MV-4-11 (cell line): ENCODE results near the gene GNB1L.
"Not testable (repeated sequence)": the region's sequence is repeated elsewhere in the genome, so short reads cannot be mapped to it uniquely, and the experiment has no call there.

Source experiments
- DNase-seq: peaks from one replicate; lab custom pipeline; 2025; lab: John Stamatoyannopoulos, UW

Gene GNB1L

GRCh38 chr22:19795617-19796008 lies 59.1 kb downstream of the GNB1L start:
- DNase-seq, result no peak

DNA sequence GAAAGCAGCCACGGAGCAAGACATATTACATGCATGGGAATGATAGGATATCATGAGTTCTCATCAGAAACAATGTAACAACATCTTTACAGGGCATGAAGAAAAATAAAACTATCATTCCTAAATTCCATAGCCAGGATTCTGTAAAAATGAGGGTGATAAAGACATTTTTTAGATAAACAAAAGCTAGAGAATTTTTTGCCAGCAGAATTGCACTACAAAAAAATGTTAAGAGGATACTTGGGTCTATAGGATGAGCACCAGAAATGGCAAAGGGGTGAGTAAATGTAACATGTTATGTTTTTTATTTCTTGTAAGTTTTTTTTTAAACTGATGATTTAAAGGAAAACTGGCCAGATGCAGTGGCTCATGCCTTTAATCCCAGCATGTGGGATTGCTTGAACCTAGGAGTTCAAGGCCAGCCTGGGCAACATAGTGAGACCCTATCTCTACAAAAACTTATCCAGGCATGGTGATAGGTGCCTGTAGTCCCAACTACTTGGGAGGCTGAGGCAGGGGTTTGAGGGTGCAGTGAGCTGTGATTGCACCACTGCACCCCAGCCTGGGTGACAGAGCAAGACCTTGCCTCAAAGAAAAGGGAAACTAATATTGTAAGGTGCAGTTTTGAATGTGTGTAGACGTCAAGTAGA lies 60.9 kb downstream of the GNB1L start:
- DNase-seq, result no peak

DNA sequence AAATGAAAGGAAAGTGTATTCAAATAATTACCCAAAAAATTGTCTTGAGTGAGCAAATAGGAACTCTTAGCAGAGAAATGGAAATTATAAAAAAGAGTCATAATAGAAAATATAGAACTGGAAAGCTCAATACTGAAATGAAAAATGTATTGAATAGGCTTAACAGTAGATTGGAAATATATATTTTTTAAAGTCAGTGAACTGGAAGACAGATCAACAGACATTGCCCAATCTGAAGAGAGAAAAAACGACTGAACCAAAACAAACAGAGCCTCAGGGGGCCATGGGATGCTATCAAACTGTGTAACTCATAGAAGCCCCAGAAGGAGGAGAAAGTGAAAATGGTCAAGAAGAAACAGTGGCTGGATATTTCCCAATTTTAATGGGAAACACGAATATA lies 61.5 kb downstream of the GNB1L start:
- no peak for DNase-seq

DNA sequence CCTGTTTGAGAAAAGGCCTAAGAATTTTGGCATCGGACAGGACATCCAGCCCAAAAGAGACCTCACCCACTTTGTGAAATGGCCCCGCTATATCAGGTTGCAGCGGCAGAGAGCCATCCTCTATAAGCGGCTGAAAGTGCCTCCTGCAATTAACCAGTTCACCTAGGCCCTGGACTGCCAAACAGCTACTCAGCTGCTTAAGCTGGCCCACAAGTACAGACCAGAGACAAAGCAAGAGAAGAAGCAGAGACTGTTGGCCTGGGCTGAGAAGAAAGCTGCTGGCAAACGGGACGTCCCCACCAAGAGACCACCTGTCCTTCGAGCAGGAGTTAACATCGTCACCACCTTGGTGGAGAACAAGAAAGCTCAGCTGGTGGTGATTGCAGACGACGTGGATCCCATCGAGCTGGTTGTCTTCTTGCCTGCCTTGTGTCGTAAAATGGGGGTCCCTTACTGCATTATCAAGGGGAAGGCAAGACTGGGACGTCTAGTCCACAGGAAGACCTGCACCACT lies 62.2 kb downstream of the GNB1L start:
- DNase-seq, result not testable (repeated sequence)

GRCh38 chr22:19791894-19792293 lies 62.8 kb downstream of the GNB1L start:
- no peak for DNase-seq

- DNase-seq, result no peak
Observed at GRCh38 chr22:19791243-19791642, 63.4 kb downstream of the GNB1L start.

DNA sequence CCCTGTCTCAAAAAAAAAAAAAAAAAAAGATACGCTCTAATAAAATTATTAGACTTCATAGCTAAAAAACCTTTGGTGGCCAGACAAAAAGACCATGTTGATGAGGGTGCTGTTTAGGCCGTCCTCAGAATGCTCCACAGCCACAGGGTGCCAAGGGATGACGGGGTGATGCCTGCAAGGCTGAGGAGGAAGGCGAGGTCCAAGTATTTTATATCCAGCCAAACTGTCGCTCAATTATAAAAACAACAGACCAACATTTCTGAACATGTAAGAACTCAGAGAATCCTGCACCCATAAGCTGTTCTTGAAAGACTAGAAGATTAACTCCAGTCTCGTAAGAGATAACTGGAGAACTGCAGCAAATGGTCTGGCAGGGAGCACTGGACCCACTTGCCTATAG lies 64.8 kb downstream of the GNB1L start:
- DNase-seq, result no peak

- DNase-seq, result no peak
Observed at GRCh38 chr22:19789406-19789805, 65.3 kb downstream of the GNB1L start.

DNA sequence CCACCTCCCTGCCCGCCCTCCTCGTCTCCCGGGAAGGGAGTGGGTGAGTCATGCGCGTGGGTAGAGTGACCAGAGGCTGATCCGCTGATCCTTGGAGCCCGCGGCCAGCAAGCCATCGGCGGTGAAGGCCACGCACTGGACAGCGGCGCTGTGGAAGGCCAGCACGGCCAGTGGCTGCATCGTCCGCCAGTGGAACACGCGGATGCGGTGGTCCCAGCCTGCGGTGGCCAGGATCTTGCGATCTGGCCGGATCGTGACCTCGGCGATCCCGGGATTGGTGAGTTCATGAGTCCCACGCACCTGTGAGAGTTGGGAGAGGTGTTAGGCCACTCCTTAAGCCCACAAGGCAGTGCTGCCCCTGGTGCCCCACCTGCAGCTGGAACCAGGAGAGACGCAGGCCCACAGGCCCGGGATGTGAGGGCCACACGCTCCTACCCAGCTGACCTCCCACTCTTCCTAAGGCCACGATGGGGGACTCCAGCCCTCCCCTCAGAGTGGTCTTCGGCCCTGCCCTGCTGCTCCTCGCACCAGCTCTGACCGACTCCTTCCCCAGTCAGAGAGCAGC lies 65.9 kb downstream of the GNB1L start:
- DNase-seq, result no peak

DNA sequence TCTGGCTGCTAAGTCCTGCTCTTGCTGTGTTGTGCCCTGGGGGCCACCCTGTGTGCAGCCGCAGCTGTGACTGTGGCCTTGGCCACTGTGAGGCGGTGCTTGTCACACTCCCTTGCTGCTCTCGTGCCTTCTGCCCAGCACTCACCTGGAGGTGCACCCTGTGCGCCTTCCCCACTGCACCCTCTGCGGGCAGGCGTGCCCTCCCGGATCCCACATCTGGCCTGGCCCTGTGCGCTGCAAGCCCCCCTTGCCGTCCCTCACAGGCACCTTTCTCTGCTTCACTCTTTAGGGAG lies 66.9 kb downstream of the GNB1L start:
- DNase-seq, result no peak

DNA sequence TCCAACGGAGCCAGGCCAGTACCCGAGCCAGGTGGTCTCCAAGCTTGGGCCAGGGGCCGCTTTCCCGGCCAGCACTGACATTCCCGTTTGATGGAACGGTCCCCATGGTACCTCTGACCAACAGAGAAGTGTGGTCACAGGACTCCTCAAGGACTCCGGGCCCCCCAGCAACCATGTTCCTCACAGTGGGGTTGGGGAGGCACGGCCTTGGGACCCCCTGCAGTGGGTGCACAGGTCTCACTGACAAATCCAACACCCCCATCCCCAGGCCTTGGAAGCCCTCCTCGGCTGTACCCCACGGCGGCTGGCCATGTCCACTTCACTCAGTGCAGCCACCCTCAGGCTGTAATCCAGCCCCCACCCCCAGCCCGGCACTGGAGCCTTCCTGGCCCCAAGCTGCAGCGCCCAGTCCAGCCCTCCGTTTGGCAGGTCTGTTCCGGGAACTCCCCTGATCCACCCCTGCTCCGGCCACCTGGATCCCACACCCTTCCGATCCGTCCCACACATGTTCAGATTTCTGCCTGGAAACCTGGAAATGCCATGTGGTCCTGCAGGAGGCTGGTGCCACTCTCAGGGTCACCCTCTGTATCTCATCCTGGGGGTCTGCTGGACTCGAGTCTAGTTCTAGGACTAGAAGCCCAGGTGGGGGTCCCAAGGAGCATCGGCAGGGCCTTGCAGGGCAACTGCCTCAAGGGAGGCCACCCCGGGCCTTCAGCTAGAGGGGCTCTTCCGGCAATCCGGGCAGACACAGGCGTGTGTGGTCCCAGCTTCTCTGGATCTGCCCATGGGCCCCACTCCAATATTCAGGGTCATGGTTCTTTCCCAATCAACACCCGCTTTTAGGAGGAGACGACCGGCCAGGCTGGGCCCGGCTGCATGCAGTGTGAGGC lies 67.5 kb downstream of the GNB1L start:
- DNase-seq, result no peak

DNA sequence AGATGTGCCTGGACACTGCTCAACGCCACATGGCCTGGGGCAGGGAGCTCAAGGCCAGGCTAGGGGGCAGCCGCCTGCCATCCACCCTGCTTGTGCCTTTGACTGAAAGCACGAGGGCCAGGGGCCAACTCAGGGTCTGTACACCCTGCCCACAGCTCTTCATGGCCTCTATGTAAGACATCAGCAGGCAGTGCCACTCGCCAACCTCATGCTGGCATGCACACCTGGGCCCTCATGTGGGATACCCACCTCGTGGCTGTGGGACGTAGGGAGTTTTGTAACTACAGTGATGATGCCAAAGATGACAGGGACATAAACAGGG lies 68.4 kb downstream of the GNB1L start:
- no peak for DNase-seq

DNA sequence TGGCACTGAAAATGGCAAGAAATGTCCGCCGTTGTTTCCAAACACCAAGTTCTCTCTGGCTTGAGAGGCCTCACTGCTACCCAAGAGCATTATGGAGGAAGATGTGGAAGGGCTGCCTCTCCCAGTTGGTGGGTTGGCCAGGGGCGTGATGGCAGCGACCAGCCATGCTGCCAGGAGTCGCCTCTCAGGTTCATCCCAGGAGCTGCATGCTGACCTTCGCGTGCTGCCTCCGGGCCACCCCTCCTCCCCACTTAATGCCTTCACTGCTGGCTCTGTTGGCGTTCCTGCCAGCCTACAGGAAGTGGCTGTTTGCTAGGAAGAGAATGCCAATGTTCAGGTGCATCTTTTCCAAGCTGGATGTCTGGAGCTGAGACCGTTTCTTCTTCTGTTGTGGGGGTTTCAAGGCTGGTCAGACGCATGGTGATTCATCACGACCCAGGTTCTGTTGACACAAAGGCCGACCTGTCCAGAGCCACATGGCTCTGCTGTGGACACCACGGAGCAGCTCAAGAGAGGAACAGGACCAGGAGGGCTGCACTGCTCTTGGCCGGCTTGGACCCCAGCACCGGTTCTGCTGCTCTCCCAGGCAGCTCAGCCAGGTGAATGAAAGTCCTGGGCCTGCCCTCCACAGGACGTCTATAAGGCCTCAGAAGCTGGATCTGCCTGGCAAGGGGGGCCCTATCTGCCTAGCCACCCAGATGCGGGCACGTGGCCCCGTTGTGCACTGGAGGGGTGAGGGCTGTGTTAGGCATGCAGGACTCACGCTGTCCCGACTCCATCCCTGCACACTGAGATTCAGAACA lies 69.0 kb downstream of the GNB1L start:
- DNase-seq, result no peak

DNA sequence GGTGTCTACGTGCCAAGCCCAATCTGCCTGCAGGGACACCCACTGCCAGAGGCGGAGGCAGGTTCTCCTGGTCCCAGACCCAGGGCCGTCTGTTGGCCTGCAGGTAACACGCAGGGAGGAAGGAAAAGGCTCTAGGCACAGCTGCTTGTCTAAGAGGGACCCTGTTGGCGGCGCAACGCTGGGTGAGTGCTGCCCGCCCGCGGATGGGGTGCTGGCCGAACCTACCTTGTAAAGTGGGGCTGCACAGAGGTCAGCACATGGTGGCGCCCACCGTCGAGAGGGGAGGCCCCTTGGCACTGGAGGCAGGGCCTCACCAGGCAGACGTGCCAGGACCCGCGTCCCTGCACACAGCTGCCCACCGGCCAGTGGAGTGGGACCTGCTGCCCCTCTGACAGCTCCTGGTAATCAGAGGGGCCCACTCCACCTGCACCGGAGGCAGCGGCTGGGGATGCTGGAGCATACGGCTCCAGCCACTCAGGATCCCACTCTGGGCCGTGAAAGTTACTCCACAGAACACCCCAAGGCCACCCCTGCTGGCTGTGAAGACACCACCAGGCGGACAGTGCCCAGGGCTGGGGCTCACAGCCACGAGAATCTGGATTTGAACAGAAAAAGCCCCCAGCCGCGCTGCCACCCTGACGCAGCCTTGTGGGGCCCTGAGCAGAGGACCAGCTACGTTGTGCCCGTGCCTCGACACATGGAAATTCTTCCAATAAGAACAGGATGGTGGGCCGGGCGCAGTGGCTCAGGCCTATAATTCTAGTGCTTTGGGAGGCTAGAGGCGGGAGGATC lies 70.1 kb downstream of the GNB1L start:
- DNase-seq, result no peak

DNA sequence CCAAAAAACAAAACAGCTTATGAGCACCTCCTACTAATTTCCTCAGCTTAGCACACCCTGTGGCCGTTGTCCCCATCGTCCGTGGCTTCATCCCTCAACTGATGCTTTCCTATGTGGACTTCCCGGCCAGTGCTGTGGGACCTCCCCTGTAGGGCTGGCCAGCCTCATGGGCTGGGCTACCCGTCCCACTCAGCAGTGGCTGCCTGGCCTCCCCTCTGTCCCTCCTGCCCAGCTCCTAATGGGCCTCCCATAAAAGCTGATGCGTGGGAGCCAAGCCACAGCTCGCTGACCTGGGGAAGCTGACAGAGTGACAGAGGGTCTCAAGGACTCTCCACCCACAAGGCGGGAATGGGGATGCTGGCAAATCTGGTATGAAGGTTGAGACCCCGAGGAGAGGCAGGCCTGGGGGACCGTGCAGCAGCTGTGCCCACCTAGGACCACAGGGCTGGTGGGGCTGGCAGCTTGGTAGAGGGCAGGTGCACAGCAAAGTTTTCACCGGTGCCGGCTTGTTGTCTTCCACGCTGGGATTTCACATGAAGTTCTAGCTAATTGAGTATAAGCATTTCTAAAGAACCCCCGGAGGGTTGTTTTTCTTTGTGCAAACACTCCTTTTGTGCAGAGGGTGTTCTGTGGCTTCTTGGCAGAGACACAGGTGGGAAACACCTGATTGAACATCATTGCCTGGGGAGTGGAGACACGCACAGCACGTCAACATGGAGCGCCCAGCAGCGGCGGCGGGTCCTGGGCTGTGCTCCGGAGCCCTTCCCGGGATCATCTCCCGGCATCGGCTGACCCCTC lies 70.9 kb downstream of the GNB1L start:
- no peak for DNase-seq

- DNase-seq, result no peak
Observed at GRCh38 chr22:19782533-19782932, 72.1 kb downstream of the GNB1L start.

- DNase-seq, result no peak
Observed at GRCh38 chr22:19779685-19780268, 74.9 kb downstream of the GNB1L start.

- no peak for DNase-seq
Observed at GRCh38 chr22:19779011-19779421, 75.7 kb downstream of the GNB1L start.

DNA sequence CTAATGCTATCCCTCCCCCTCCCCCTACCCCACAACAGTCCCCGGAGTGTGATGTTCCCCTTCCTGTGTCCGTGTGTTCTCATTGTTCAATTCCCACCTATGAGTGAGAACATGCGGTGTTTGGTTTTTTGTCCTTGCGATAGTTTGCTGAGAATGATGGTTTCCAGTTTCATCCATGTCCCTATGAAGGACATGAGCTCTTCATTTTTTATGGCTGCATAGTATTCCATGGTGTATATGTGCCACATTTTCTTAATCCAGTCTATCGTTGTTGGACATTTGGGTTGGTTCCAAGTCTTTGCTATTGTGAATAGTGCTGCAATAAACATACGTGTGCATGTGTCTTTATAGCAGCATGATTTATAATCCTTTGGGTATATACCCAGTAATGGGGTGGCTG lies 77.5 kb downstream of the GNB1L start:
- DNase-seq, result not testable (repeated sequence)

- DNase-seq, result no peak
Observed at GRCh38 chr22:19776433-19777031, 78.1 kb downstream of the GNB1L start.
